Loucy (cell line): ENCODE measurements around the gene MED4.

Experiments
- EZH2phosphoT487 ChIP-seq: fragments of 200-600 bp; IDR thresholded peaks from 2 replicates; pipeline ENCODE4 v1.6.1; 2018; ENCODE audit warnings: antibody characterized with exemption, mild to moderate bottlenecking, moderate library complexity, borderline replicate concordance
- TF ChIP-seq, protein P1 (sequence below): fragments of 200-600 bp; sonication (generic); conservative IDR thresholded peaks from 2 replicates; pipeline ENCODE4 v1.5.1; 2014; ENCODE audit warnings: mild to moderate bottlenecking, antibody characterized with exemption, low read length

DNA sequence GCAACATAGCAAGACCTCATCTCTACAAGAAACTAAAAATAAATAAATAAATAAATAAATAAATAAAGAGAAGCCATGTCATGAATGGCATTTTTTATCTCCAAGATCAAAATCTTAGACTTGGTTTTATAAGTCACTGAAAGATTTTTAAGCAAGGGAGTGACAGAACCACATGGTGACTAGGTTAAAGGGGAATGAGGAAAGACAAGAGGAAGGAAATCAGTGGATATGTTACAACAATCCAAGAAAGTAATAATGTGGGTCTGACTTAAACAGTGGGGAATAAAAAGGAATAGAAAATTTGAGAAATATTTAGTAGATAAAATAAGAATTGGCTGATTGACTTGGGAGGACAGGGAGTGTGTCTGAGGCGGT is 18.8 kb upstream of the MED4 start:
- TF ChIP-seq, protein P1, sequence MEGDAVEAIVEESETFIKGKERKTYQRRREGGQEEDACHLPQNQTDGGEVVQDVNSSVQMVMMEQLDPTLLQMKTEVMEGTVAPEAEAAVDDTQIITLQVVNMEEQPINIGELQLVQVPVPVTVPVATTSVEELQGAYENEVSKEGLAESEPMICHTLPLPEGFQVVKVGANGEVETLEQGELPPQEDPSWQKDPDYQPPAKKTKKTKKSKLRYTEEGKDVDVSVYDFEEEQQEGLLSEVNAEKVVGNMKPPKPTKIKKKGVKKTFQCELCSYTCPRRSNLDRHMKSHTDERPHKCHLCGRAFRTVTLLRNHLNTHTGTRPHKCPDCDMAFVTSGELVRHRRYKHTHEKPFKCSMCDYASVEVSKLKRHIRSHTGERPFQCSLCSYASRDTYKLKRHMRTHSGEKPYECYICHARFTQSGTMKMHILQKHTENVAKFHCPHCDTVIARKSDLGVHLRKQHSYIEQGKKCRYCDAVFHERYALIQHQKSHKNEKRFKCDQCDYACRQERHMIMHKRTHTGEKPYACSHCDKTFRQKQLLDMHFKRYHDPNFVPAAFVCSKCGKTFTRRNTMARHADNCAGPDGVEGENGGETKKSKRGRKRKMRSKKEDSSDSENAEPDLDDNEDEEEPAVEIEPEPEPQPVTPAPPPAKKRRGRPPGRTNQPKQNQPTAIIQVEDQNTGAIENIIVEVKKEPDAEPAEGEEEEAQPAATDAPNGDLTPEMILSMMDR, result no peak
- no peak for TF ChIP-seq EZH2phosphoT487
